PC-3 (cell line): ENCODE results near the gene PHRF1.

Experiments
- CTCF ChIP-seq: fragments of 300-600 bp; sonication (generic); conservative IDR thresholded peaks from 2 replicates; pipeline ENCODE4 v1.5.1; 2017; ENCODE audit warnings: antibody characterized with exemption, low read depth, mild to moderate bottlenecking, low read length
- EZH2 ChIP-seq: fragments of 300-600 bp; sonication (generic); IDR thresholded peaks from one replicate; pipeline ENCODE4 v1.6.1; 2017; ENCODE audit warnings: antibody characterized with exemption, mild to moderate bottlenecking, low read length; ENCODE audit not compliant: unreplicated experiment
- EZH2phosphoT487 ChIP-seq: fragments of 300-600 bp; sonication (generic); IDR thresholded peaks from 2 replicates; pipeline ENCODE4 v1.6.1; 2018; ENCODE audit warnings: mild to moderate bottlenecking, antibody characterized with exemption, low read length, borderline replicate concordance

GRCh38 chr11:616320-617198, 40.3 kb downstream of the PHRF1 start:
- no peak for TF ChIP-seq CTCF
- no peak for TF ChIP-seq EZH2
- no peak for TF ChIP-seq EZH2phosphoT487
